ENCODE results near the gene DCAF12. TPM values are rescaled to one million over a fixed set of nuclear protein-coding genes. Genes with fewer than 3 reads are reported as not detected.

DCAF12 gene
- total and polyA plus RNA-seq, 2 of the 8 experiments (the other 6 are each of a cell fraction or from before 2014, with no cell fraction given): 22.7 to 29.2 TPM

DNA sequence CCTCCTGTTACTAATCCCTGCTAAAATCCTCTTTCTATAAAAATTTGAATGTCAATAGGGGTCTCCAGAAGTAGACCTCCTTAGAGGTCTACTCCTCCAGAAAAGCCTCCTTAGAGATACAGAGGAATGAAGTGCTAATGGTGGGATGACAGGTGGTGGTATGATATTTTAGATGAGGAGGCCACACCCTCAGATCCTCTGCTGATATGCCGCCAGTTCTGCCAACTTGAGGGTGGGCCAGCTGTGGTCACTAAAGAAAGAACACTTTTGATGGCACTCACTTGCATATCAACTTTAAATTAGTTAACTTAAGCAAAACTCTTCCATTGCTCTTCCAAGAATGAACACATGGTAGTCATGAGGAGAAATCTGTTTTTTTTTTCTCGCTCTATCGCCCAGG is 61.0 kb downstream of the DCAF12 start (continued):
- TF ChIP-seq, protein P1, sequence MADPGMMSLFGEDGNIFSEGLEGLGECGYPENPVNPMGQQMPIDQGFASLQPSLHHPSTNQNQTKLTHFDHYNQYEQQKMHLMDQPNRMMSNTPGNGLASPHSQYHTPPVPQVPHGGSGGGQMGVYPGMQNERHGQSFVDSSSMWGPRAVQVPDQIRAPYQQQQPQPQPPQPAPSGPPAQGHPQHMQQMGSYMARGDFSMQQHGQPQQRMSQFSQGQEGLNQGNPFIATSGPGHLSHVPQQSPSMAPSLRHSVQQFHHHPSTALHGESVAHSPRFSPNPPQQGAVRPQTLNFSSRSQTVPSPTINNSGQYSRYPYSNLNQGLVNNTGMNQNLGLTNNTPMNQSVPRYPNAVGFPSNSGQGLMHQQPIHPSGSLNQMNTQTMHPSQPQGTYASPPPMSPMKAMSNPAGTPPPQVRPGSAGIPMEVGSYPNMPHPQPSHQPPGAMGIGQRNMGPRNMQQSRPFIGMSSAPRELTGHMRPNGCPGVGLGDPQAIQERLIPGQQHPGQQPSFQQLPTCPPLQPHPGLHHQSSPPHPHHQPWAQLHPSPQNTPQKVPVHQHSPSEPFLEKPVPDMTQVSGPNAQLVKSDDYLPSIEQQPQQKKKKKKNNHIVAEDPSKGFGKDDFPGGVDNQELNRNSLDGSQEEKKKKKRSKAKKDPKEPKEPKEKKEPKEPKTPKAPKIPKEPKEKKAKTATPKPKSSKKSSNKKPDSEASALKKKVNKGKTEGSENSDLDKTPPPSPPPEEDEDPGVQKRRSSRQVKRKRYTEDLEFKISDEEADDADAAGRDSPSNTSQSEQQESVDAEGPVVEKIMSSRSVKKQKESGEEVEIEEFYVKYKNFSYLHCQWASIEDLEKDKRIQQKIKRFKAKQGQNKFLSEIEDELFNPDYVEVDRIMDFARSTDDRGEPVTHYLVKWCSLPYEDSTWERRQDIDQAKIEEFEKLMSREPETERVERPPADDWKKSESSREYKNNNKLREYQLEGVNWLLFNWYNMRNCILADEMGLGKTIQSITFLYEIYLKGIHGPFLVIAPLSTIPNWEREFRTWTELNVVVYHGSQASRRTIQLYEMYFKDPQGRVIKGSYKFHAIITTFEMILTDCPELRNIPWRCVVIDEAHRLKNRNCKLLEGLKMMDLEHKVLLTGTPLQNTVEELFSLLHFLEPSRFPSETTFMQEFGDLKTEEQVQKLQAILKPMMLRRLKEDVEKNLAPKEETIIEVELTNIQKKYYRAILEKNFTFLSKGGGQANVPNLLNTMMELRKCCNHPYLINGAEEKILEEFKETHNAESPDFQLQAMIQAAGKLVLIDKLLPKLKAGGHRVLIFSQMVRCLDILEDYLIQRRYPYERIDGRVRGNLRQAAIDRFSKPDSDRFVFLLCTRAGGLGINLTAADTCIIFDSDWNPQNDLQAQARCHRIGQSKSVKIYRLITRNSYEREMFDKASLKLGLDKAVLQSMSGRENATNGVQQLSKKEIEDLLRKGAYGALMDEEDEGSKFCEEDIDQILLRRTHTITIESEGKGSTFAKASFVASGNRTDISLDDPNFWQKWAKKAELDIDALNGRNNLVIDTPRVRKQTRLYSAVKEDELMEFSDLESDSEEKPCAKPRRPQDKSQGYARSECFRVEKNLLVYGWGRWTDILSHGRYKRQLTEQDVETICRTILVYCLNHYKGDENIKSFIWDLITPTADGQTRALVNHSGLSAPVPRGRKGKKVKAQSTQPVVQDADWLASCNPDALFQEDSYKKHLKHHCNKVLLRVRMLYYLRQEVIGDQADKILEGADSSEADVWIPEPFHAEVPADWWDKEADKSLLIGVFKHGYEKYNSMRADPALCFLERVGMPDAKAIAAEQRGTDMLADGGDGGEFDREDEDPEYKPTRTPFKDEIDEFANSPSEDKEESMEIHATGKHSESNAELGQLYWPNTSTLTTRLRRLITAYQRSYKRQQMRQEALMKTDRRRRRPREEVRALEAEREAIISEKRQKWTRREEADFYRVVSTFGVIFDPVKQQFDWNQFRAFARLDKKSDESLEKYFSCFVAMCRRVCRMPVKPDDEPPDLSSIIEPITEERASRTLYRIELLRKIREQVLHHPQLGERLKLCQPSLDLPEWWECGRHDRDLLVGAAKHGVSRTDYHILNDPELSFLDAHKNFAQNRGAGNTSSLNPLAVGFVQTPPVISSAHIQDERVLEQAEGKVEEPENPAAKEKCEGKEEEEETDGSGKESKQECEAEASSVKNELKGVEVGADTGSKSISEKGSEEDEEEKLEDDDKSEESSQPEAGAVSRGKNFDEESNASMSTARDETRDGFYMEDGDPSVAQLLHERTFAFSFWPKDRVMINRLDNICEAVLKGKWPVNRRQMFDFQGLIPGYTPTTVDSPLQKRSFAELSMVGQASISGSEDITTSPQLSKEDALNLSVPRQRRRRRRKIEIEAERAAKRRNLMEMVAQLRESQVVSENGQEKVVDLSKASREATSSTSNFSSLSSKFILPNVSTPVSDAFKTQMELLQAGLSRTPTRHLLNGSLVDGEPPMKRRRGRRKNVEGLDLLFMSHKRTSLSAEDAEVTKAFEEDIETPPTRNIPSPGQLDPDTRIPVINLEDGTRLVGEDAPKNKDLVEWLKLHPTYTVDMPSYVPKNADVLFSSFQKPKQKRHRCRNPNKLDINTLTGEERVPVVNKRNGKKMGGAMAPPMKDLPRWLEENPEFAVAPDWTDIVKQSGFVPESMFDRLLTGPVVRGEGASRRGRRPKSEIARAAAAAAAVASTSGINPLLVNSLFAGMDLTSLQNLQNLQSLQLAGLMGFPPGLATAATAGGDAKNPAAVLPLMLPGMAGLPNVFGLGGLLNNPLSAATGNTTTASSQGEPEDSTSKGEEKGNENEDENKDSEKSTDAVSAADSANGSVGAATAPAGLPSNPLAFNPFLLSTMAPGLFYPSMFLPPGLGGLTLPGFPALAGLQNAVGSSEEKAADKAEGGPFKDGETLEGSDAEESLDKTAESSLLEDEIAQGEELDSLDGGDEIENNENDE (IDR thresholded peaks at IDR 0.05; ENCODE audit: insufficient replicate concordance, low read length): no peak
- no peak for TF ChIP-seq SIX5 (IDR thresholded peaks at IDR 0.05; ENCODE audit: low read depth, low read length)
- TF ChIP-seq SRF (IDR thresholded peaks at IDR 0.05; ENCODE audit: low read depth, low read length): no peak
- TF ChIP-seq KDM5A (IDR thresholded peaks at IDR 0.05; ENCODE audit: low read length): no peak
- no peak for TF ChIP-seq BCL11A (IDR thresholded peaks at IDR 0.05; ENCODE audit: low read depth in 2 of 2, low read length in 2 of 2)
- no peak for TF ChIP-seq BACH1 (IDR thresholded peaks at IDR 0.05; ENCODE audit: low read length)
